IPS-20b (cell line): ENCODE measurements around the gene KRTAP5-3.

ENCODE experiments used
- H3K27ac ChIP-seq: one replicate; pipeline ENCODE4 v1.5.1; 2013; ENCODE audit warnings: low read length
- H3K27me3 ChIP-seq: 2 replicates; pipeline ENCODE4 v1.6.1; 2013; ENCODE audit warnings: mild to moderate bottlenecking, low read length, inconsistent platforms; ENCODE audit not compliant: insufficient read depth
- H3K36me3 ChIP-seq: 2 replicates; pipeline ENCODE4 v1.6.1; 2013; ENCODE audit warnings: low read depth, mild to moderate bottlenecking, inconsistent platforms, low read length, moderate library complexity; ENCODE audit not compliant: insufficient read depth
- H3K4me1 ChIP-seq: 2 replicates; pipeline ENCODE4 v1.6.1; 2013; ENCODE audit warnings: mild to moderate bottlenecking, control low read depth, inconsistent platforms, low read length, moderate library complexity; ENCODE audit not compliant: insufficient read depth
- H3K4me3 ChIP-seq: 2 replicates; pipeline ENCODE4 v1.5.1; 2013; ENCODE audit warnings: mild to moderate bottlenecking, low read length, inconsistent platforms
- H3K9ac ChIP-seq: 2 replicates; pipeline ENCODE4 v1.6.1; 2013; ENCODE audit warnings: low read depth, mild to moderate bottlenecking, inconsistent platforms, low read length, moderate library complexity
- H3K9me3 ChIP-seq: 2 replicates; pipeline ENCODE4 v1.6.1; 2013; ENCODE audit warnings: mild to moderate bottlenecking, low read depth, low read length, inconsistent platforms; ENCODE audit not compliant: insufficient read depth

The KRTAP5-3 gene, protein sequence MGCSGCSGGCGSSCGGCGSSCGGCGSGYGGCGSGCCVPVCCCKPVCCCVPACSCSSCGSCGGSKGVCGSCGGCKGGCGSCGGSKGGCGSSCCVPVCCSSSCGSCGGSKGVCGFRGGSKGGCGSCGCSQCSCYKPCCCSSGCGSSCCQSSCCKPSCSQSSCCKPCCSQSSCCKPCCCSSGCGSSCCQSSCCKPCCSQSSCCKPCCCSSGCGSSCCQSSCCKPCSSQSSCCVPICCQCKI

GRCh38 chr11:1608363-1608762, at the start of gene KRTAP5-3:
KRTAP5-3 (minus strand) TSS chr11:1608463; CDS start chr11:1608385, 78 bp downstream.
- Histone ChIP-seq H3K4me1 (no peaks in the 10 kb centered on the region), H3K9me3 (no peaks in the 10 kb centered on the region), H3K4me3 (no peak within 1 kb of the TSS), H3K36me3 (no peaks in the 10 kb centered on the region), H3K27ac (no peak within 1 kb of the TSS), H3K9ac (no peak within 1 kb of the TSS), H3K27me3 (peaks cover 19% of the 10 kb centered on the region)

DNA sequence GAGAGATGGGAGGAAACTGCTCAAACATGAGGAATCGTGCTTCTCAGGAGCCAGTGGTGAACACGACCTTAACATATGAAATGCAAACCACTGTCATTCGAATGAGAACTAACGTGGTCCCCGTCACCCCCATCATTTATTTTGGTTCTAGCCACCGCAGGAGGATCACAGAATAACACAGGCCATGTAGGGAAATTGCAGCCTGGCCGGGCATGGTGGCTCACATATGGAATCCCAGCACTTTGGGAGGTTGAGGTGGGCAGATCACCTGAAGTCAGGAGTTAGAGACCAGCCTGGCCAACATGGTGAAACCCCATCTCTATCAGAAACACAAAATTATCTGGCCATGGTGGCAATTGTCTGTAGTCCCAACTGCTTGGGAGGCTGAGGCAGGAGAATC, 48.4 kb upstream of the KRTAP5-3 start:
- Histone ChIP-seq H3K36me3 (no peaks in the 10 kb centered on the region), H3K27me3 (peaks cover 13% of the 10 kb centered on the region; the same call in 1 of the 2 replicates), H3K27ac (no peak overlapping the region), H3K9ac (no peak overlapping the region), H3K4me3 (no peak overlapping the region), H3K4me1 (no peaks in the 10 kb centered on the region), H3K9me3 (no peaks in the 10 kb centered on the region)

DNA sequence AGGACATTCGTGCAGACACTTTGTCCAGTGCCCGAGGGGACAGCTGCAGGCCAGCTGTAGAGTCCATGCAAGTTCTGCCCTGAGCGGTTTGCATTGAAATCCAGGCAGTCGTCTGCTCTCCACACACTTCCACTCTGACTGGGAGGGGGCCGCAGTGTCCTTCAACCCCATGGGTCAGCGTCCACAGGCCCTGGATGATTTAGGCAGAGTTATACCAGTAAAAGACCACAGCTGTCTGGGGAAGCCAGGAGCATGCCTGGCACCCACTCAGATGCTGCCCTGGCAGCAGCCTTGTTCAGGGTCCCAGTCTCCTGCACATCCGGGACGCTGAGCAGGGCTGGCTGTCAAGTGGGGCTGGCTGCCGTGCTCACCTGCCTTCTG, 47.8 kb upstream of the KRTAP5-3 start:
- H3K27ac ChIP-seq: no peak overlapping the region
- no peak overlapping the region for H3K4me3 ChIP-seq
- H3K27me3 ChIP-seq: peaks cover 13% of the 10 kb centered on the region; the same call in 1 of the 2 replicates
- H3K36me3 ChIP-seq: no peaks in the 10 kb centered on the region
- H3K9ac ChIP-seq: no peak overlapping the region
- H3K4me1 ChIP-seq: no peaks in the 10 kb centered on the region
- no peaks in the 10 kb centered on the region for H3K9me3 ChIP-seq

DNA sequence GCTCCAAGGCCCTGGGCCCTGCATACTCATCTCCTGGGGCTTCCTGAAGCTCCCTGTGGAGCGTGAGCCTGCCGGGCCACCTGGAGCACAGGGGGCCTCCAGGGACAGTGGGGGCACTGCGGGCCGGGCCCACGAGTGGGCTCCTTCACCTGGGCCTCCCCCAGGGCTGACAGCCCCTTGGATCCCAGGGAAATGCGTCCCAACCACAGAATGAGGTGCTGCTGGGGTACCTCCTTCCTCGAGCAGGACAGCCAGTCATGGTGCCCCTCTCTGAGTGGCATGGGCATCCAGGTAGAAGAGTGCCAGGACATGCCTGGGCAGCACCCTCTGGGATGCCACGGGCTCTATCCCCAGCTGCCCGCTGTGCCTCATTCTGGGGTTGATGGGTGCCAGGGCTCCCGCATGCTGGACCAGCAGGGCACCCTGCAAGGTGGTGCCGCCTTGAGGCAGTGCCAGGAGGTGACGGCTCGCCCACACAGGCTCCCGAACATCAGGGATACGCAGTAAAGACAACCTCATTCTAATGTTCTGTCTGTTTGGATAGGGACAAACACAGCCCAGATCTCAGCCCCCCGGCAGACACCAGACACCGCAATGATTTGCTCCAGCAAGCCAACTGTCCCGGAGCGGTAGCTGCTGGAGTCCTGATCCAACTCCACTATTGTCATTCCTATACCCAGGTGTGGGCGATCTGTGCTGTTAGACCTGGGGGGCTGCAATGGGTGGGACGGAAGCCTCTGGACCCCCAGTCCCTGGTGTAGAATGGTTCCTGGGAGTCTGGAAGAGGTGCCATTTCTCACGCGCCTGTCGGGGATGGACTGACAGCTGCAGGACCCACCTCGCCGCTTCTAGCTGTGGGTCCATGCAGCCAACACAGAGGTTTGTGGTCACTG, 47.2 kb upstream of the KRTAP5-3 start:
- Histone ChIP-seq H3K27ac (no peak overlapping the region), H3K4me3 (no peak overlapping the region), H3K9ac (no peak overlapping the region), H3K27me3 (peaks cover 13% of the 10 kb centered on the region; the same call in 1 of the 2 replicates), H3K4me1 (no peaks in the 10 kb centered on the region), H3K9me3 (no peaks in the 10 kb centered on the region), H3K36me3 (no peaks in the 10 kb centered on the region)

DNA sequence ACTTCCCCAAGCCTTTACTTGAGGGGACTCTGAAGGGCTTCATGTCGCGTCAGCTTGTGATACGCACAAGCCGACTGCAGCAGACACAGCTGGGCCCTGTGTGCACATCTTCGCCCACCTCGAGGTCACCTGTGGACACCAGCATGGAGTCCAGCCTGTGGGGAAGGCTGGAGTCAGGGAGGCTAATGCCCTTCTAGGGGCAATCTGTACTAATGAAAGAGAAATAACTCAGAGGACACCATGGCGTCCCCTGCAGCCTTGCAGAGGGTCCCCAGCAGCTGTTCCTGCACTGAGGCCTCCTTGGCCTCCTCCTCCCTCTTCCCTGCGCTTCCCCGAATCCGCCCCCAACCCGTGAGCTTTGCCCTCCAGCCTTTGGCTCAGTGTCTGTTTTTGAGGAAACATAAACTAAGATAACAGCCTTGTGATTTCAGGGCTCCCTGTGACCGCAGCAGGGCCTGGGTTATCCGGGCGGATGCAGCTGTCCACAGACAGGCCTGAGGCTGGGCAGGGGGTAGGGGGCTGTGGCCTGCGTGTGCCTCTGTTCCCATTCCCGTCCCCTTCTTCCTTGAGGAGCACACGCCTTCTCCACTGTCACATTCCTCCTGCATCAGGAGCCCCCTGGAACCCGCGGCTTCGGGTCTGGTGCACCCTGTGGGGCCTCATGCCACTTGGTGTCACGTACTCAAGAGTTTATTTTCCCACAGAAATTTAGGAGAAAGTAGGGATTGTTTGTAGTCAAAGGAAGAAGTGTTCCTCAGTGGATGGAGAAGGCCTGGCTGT, 46.3 kb upstream of the KRTAP5-3 start:
- Histone ChIP-seq H3K9me3 (no peaks in the 10 kb centered on the region), H3K9ac (no peak overlapping the region), H3K4me1 (no peaks in the 10 kb centered on the region), H3K27me3 (peaks cover 13% of the 10 kb centered on the region; the same call in 1 of the 2 replicates), H3K4me3 (no peak overlapping the region), H3K27ac (no peak overlapping the region), H3K36me3 (no peaks in the 10 kb centered on the region)

GRCh38 chr11:1653541-1654387, 45.5 kb upstream of the KRTAP5-3 start:
- no peak overlapping the region for H3K27ac ChIP-seq
- no peaks in the 10 kb centered on the region for H3K36me3 ChIP-seq
- H3K27me3 ChIP-seq: peaks cover 13% of the 10 kb centered on the region; the same call in 1 of the 2 replicates
- no peaks in the 10 kb centered on the region for H3K9me3 ChIP-seq
- no peak overlapping the region for H3K4me3 ChIP-seq
- H3K9ac ChIP-seq: no peak overlapping the region
- no peaks in the 10 kb centered on the region for H3K4me1 ChIP-seq

DNA sequence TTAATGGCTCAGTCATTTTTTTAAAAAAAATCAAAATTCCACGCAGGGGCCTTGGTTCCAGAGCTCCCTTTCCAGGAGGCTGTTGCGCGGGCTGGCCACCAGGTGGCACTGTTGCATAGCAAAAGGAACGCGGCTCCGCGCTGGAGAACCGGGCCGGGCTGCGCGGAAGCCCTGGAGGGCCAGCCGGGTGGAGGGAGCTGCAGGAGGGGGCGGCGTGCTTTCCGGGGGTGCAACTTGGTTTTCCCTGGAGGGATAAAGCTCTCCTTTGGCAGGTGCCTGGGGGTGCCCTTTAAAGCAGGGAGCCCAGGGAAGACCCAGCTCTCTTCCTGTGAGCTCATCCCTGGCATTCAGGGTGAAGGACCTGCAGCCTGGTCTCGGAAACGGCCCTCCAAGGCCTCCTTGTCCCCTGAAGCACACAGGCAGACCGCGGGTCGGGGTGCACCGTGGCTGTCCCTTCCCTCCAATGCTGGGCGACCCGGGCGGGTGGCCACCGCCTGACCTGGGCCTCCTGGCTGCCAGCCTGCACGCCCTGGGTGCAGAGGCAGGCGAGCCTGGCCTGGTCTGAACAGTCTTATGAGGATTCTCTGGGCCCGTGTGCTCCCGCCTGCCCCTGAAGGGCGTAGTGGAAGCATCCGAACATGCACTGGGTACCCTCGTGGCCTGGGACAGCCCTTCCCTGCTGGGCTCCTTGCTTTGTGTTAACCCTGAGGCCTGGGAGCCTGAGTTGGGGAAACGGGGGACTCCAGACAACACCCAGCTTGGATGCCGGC, 44.7 kb upstream of the KRTAP5-3 start:
- Histone ChIP-seq H3K36me3 (no peaks in the 10 kb centered on the region), H3K27ac (no peak overlapping the region), H3K4me1 (no peaks in the 10 kb centered on the region), H3K9ac (no peak overlapping the region), H3K27me3 (peaks cover 13% of the 10 kb centered on the region; the same call in 1 of the 2 replicates), H3K4me3 (peak overlapping the region; percentile 34; the same call in 1 of the 2 replicates), H3K9me3 (no peaks in the 10 kb centered on the region)

- H3K4me3 ChIP-seq: no peak overlapping the region
- H3K9me3 ChIP-seq: no peaks in the 10 kb centered on the region
Measured at GRCh38 chr11:1652442-1652770, 44.1 kb upstream of the KRTAP5-3 start.

DNA sequence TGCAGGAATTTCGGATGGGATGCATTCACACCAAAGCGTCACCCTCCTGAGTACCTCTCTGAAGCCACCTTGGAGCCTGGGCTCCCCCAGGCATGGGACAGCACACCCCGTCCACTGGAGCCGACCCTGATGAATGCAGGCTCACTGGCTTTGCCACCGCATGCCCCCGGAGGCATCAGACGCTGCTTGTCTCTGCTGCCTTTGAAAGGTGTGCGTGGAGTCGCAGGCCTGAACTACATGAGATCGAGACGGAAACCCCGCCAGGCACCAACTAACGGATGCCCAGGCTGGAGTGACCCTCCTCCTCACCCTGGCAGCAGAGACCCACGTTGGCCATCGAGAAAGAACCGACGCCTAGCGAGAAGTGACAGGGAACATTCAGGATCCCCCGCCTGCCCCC, 43.8 kb upstream of the KRTAP5-3 start:
- H3K4me3 ChIP-seq: no peak overlapping the region
- H3K27me3 ChIP-seq: peaks cover 13% of the 10 kb centered on the region; the same call in 1 of the 2 replicates
- no peaks in the 10 kb centered on the region for H3K9me3 ChIP-seq
- H3K36me3 ChIP-seq: no peaks in the 10 kb centered on the region
- H3K27ac ChIP-seq: no peak overlapping the region
- H3K9ac ChIP-seq: no peak overlapping the region
- no peaks in the 10 kb centered on the region for H3K4me1 ChIP-seq

More at GRCh38 chr11:1652442-1652770, 44.1 kb upstream of the KRTAP5-3 start:
- Histone ChIP-seq H3K36me3 (no peaks in the 10 kb centered on the region), H3K4me1 (no peaks in the 10 kb centered on the region), H3K27ac (no peak overlapping the region), H3K9ac (no peak overlapping the region), H3K27me3 (peaks cover 13% of the 10 kb centered on the region; the same call in 1 of the 2 replicates)

DNA sequence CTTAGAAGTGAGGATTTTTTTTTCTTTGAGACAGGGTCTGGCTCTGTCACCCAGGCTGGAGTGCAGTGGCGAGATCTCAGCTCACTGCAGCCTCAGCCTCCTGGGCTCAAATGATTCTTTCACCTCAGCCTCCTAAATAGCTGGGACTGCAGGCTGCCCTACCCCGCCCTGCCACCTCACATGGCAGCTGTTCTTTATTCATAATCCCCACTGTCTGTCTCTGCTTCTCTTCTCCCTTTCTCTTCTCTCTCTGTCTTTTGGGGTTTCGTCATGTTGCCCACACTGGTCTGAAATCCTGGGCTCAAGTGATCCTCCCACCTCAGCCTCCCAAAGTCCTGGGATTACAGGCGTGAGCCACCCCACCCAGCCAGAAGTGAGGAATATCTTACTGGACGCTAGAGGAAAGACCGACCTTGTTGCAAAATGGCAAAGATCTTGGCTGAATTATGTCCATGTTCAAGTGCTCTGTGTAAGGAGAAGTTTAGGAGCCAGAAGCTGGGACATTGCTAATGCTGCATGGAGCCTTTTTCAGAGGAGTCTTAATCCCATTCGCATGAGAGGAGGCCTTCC, 43.2 kb upstream of the KRTAP5-3 start:
- H3K27me3 ChIP-seq: peaks cover 13% of the 10 kb centered on the region; the same call in 1 of the 2 replicates
- no peaks in the 10 kb centered on the region for H3K4me1 ChIP-seq
- no peaks in the 10 kb centered on the region for H3K36me3 ChIP-seq
- no peaks in the 10 kb centered on the region for H3K9me3 ChIP-seq
- no peak overlapping the region for H3K4me3 ChIP-seq
- no peak overlapping the region for H3K9ac ChIP-seq
- no peak overlapping the region for H3K27ac ChIP-seq
